ENCODE results near the gene RNF212B. TPM values are rescaled to one million over a fixed set of nuclear protein-coding genes. Genes with fewer than 3 reads are reported as not detected.

RNF212B gene
- total RNA-seq, 1 experiment from 2014 or later: 0.39 TPM

GRCh38 chr14:23227566-23227965 is 10.2 kb upstream of the RNF212B start:
- H3K14ac ChIP-seq (ENCODE audit: insufficient read depth, low read length): no peak overlapping the region
- no peaks in the 10 kb centered on the region; the same call in 1 of the 2 replicates for H3K27me3 Mint-ChIP-seq (ENCODE audit: low read depth)
- no peaks in the 10 kb centered on the region for H3K4me1 ChIP-seq (ENCODE audit: insufficient read depth, low read length)
- DNase-seq: no peak
- no peak overlapping the region for H2BK5ac ChIP-seq (ENCODE audit: insufficient read length, low read length)
- no peaks in the 10 kb centered on the region for H3K9me3 ChIP-seq (ENCODE audit: control insufficient read depth, low read depth, low read length)
- no peaks in the 10 kb centered on the region for H3K79me2 ChIP-seq (ENCODE audit: insufficient read depth, low read length)
- peaks cover 28 to 31% of the 10 kb centered on the region in 2 experiments for H3K9me3 Mint-ChIP-seq
- no peak overlapping the region for H3K56ac ChIP-seq (ENCODE audit: insufficient read length, low read depth, low read length)
- H3K36me3 Mint-ChIP-seq (ENCODE audit: insufficient read depth in 1 of 3, low read depth in 3 of 3): peaks cover 7 to 16% (median 10%) of the 10 kb centered on the region in 3 experiments
- H4K91ac ChIP-seq (ENCODE audit: insufficient read length, low read depth, low read length): no peak overlapping the region
- H3K27ac Mint-ChIP-seq: no peak overlapping the region
- no peak overlapping the region for H3K4me2 ChIP-seq (ENCODE audit: insufficient read depth, insufficient read length, low read length)
- H2AFZ ChIP-seq (ENCODE audit: low read length): no peak overlapping the region
- no peaks in the 10 kb centered on the region for H3K4me1 Mint-ChIP-seq
- H3K27me3 ChIP-seq (ENCODE audit: insufficient read depth, low read length): no peaks in the 10 kb centered on the region
- H2AK5ac ChIP-seq (ENCODE audit: insufficient read length, low read length): no peak overlapping the region
- H3K18ac ChIP-seq (ENCODE audit: insufficient read length, low read depth, low read length): no peak overlapping the region
- no peak overlapping the region for H4K8ac ChIP-seq (replicated peaks; ENCODE audit: insufficient read length, low read depth, low read length)
- H2BK15ac ChIP-seq (ENCODE audit: low read depth, low read length): no peak overlapping the region
- H3T11ph ChIP-seq (ENCODE audit: low read length): no peak overlapping the region
- no peak overlapping the region for H3K27ac ChIP-seq (ENCODE audit: insufficient read length, low read depth, low read length)
- no peaks in the 10 kb centered on the region for H3K23me2 ChIP-seq (ENCODE audit: insufficient read length, low read depth, low read length, poor library complexity, severe bottlenecking)
- TF ChIP-seq CTCF (conservative IDR thresholded peaks at IDR 0.05): no peak
- whole genome bisulfite sequencing (ENCODE audit: extremely low coverage, insufficient read length, low lambda C conversion rate): no CpG with 5 or more reads among the region's 4 CpGs
- no peak overlapping the region for H3K9ac ChIP-seq (ENCODE audit: extremely low read depth, insufficient read length, low read length)
- no peak overlapping the region for H2BK20ac ChIP-seq (ENCODE audit: low read depth, low read length, poor library complexity, severe bottlenecking)
- H3K4ac ChIP-seq (ENCODE audit: low read depth, low read length): no peak overlapping the region
- no peak overlapping the region for H3K4me3 Mint-ChIP-seq
- no peaks in the 10 kb centered on the region for H3K79me1 ChIP-seq (ENCODE audit: insufficient read depth, low read depth, low read length, poor library complexity, severe bottlenecking)
- H3K23ac ChIP-seq (ENCODE audit: insufficient read length, low read depth, low read length): no peak overlapping the region
- no peak overlapping the region for H2BK12ac ChIP-seq (ENCODE audit: insufficient read length, low read depth, low read length)
- no peaks in the 10 kb centered on the region for H4K20me1 ChIP-seq (ENCODE audit: control insufficient read depth, insufficient read depth, insufficient read length)
- no peak overlapping the region for H4K5ac ChIP-seq (ENCODE audit: insufficient read length, low read depth, low read length)
- H2BK120ac ChIP-seq (ENCODE audit: low read depth, low read length, poor library complexity, severe bottlenecking): no peak overlapping the region
